AG08396 (cell line): ENCODE data around the gene GATAD2B.
A peak's percentile ranks its signal among the peaks of the same experiment; 100 is the strongest.

Experiments
- DNase-seq: peaks from one replicate; pipeline ENCODE4 v3.0.0; 2012; ENCODE audit warnings: low spot score, mixed read lengths

GATAD2B gene

DNA sequence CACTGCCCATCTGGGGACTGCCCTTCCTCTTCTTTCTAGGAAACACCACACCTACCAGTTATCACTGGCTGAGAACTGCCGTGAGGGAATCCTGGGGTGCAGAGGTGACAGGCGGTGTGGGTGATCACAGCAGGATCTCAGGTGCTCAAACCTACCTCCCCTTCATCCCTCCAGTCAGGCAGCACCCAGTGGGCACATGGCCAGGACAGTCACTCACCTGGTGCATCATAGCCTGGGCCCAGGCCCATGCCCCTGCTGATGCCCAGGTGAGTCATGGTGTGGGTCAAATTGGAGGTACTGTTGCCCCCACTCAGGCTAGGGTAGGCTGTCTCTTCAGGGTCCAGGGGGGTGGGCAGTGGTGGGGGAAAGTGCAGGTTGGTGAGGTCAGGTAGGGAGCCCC is 29.0 kb upstream of the GATAD2B start:
- DNase-seq, result no peak

DNA sequence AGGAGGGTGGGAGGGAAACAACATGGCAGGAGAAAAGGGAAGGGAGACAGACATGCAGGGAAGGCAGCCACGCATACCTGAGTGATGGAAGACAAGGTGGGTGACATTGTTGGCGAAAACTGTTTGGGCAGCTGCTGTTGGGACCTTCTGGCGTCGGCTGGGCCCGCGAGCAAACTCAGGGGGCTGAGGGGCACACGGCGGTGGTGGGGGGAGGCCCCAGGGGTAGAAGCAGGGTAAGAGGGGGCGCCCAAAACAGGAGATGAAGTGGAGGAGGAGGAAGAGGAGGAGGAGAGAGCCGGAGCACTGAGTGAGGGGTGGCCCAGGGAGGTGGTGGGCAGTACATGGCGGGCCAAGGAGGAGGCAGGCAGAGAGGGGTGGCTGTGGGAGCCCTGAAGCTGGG is 28.4 kb upstream of the GATAD2B start:
- DNase-seq, result no peak

DNA sequence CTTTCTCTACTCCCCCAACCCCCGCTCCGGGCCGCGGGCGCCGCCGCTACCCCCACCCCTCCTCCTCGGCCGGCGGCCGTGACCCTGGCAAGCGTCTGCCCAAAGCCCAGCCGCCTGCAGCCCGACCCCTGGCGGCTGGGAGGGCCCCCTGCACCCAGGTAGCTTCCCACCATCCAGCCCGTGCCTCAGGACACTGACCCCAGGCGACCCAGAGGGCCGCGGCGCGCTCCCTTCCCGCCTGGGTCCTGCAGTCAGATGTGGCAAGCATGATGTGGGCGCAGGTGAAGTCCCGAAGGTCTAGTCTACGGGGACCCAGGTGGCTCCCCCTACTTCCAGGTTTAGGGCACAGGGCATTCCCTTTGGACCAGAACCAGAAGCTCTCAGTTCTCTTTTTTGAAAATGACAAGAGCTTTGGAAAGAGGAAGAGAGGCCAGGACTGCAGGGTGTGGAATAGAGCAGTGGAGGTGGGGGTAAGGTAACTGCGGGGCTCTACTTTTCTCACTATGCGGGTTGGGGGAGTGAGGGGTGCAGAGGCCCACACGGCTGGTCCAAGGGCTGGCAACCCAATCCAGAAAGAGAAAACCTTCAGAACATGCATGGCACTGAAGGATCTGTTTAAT is 24.0 kb upstream of the GATAD2B start, which contains the start of gene DENND4B:
DENND4B (minus strand) TSS at position 97 of the 620 bp plus-strand sequence. CDS start 2,344 bp downstream, outside the sequence.
- DNase-seq, result peak; percentile 97

DNA sequence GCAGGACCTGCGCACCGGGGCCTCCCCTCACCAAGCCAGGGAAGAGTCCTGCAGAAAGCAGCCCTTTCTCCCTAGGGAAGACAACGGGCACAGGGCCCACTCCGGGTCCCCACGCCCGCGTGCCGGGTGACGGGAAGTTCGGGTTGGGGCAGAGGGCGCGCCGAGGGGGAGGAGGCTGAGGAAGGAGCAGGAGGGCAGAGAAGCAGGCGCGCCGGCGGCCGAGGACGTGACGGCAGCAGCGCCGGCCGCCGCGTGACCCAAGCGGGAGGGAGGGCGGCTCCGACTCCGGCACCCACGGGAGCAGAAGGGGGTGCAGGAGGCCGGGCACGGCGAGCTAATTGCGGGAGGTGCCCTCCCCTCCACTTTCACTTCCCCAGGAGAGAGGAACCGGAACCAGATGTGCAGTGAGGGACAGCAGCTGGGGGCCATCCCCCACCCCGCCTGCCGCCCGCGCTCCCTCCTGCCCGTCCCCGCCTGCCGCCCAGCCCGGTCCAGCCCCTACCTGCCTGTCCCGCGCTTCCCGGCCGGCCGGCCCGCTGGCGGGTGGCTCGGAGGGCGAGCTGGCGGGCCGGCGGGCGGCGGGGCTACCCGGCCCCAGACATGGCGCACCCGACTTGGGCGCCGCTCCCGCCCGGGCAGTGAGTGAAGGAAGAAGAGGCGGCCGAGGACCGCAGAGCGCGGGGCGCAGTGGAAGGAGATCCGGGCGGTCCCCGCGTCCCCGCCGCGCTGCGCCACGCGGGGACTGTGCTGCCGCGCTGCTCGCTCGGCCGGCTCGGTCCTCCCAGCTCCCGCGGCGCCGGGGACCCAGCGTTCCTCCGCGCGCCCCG is 23.2 kb upstream of the GATAD2B start:
- DNase-seq, result peak; percentile 89

DNA sequence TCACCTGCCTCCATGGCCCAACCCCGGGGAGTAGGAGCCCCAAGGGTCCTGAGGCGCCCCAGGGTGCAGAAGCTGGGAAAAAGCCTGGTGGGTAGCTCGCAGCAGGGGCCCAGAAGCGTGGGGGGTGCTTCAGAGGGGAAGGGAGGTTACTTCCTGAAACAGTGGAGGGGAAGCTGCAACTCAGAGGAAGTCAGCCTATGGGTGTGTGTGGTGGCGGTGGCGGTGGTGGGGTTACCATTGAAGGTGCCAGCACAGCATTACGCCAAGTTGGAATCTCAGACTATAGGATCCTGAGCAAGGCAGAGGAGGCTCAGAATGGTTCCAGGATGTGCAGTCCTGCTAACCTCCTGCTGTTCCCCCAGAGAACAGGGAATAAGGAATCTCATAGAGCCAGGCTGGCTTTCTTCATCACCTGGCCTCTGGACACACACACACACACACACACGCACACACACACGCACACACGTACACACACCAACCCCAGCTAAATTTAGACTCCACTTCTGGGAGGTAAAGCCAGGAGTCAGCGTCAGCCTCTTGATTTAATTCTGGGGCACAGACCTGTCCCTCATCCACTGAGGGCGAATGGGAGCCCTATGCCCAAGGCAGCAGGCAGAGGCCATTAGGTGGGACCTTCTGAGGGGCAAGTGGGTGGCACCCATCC is 22.5 kb upstream of the GATAD2B start:
- peak; percentile 53 for DNase-seq

DNA sequence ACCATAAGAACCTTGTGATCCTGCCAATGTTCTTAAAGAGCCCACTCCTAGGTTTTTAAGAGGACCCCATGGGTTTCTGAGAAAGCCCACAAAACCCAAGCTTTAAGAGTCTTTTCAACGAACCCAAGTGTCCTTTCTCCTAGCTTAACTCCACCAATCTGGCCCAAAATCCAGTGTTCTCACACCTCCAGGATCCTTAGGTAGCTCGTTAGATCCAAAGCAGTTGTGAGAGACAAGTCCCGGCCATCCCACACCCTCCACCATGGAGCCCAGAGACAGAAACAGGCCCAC is 22.0 kb upstream of the GATAD2B start:
- DNase-seq, result no peak

DNA sequence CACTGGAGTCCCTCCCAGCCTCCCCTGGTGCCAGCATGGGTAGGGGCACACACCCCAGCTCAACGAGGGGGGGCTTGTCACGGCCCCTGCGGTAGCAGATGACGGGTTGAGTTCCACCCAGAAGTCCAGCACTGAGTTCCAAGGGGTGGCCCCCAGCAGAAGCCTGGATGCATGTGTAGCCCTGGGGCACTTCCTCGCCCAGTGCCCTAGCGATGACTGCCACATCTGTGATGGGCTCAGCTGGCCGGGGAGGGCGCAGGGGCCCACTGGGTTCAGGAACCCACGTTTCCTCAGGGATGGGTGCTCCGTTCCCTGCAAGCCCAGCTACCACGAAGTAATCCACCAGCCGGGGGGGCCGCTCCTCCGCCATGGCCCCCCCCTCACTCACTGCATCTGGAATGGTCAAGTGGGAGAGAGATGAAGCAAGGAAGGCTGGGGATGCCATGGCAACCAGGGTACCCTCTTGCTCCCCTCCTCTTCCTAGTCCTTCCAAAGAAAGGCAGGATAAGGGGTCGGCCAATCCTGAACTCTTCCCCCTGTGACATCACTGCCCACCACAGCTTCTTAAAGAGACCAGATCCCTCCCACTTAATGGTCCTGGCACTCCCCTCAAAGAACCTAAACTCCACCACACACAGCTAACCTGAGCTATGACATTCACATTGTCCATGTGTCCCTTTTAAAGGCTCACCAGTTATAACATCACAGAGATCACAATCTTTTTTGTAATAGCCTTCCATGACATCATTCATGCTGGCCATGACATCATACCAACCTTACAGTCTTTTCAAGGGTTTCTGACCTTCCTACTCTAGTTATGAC is 21.4 kb upstream of the GATAD2B start:
- no peak for DNase-seq

DNA sequence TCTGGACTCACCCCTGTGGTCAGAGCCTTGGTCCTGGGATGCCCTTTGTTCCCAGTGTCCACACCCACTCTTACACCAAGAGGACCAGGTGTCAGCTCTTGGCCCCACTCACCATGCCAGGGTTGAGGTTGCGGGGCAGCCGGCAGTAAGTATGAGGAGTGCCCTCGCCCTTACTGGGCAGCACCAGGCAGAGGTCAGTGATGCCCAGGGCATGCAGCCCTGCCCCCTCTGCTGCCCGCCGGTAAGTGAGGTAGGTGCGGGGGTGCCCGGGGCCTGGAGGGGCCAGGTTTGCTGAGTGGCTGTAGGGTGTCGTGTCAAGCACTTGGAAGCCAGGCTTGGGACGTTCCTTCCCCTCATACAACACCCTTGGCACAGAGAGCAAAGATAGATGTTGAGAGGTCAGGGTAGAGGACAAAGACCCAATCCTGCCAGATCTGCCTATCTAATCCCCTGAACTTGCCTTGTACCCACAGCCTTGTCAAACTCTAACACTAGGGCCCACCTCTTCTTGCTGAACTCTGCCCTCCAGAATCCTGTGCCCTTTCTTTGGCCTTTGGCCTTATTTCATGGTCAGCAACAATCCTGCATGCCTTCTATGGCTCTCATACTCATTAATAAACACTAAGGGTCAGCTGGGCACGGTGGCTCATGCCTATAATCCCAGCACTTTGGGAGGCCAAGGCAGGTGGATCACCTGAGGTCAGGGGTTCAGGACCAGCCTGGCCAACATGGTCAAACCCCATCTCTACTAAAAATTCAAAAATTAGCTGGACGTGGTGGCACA is 20.2 kb upstream of the GATAD2B start:
- no peak for DNase-seq

DNA sequence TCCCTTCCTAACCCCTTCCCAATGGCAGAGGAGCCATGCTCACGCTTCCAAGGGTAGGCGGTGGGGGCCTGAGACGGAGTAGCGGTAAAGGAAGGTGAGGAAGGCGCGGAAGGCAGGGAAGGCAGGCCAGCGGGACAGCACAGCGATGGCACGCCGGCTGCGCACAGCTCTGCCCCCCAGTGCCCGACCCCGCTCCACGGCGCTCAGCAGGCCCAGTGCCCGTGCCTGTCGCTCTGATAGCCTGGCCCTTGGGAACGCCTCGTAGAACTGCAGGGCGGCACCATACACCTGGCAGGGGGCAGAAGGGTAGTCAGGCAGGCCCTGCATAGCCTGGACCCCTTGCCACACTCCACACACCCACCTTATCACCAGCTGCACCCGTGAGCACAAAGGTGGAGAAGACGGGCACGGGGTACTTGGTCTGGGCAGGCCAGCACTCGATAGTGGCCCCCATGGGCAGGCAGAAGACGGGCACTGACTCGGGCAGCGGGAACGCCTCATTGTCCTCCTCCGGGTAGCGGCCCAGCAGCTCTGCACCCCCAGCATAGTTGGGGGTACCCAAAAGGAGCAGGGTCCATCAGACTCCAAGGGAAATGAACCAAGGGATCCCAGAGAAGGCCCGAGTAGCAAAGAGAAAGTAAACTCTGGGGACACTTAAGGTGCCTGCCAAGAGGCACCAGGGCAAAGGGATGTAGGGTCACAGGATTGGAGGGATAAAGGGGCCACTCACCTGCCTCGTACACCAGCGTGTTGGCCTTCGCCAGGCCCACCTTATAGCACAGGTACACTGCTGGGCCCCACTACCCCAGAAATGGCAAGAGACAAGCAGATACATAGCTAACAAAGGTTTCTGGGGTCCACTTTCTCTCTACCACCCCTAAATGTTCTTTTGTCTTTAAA is 19.3 kb upstream of the GATAD2B start:
- no peak for DNase-seq

DNA sequence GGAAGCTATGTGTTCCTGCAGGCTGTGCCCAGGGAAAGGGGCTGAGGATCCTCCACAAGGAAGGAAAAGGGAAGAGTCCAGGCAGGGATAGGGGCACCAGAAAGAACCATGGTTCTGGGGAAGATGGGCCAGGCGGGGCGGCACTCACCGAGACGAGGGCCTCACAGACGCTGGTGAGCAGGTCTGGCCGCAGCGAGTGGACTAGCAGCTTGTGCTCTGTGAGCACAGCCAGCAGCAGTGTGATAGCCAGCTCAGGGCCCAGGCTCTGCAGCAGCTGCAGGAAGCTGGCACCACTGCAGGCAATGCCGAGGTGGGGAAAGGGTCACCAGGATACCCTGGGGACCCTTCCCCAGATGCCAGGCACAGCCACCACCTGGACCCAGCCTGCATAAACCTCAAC is 18.0 kb upstream of the GATAD2B start:
- no peak for DNase-seq

DNA sequence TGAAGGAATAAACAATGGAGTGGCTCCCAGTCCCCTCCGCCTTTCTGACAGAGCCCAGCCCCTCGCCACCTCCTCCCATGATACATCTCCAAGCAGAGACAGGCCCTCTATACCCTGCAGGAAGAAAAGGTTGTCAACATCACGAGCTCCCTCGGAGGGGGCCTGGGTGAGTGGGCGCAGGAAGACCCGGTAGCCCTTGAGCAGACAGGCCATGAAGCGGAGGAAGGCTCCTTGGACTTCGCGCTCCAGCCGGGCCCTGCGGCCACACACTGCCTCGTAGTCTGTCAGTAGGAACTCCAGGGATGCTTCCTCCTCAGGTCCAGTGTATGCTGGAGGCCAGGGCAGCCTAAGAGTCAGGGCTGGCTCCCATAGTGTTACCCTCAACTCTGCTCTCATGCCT is 16.7 kb upstream of the GATAD2B start:
- no peak for DNase-seq

DNA sequence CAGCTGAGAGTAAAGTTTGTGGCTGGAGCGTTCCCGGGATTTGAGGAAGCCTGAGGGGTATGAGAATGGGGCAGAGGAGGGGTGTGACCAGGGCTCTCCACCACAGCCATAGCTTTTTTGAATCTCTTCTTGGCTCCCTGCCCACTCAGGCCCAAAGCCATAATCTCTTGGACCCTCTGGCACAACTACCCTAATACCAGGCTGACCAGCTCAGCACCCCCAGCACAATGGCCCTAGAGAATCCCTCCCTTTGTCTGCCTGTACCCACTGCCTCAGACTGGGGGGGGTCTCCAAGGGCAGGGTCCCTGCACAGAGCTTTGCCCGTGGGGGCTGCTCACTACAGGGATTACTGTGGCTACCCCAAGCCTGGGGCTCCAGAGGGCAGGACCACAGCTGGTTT is 16.2 kb upstream of the GATAD2B start:
- DNase-seq, result no peak

DNA sequence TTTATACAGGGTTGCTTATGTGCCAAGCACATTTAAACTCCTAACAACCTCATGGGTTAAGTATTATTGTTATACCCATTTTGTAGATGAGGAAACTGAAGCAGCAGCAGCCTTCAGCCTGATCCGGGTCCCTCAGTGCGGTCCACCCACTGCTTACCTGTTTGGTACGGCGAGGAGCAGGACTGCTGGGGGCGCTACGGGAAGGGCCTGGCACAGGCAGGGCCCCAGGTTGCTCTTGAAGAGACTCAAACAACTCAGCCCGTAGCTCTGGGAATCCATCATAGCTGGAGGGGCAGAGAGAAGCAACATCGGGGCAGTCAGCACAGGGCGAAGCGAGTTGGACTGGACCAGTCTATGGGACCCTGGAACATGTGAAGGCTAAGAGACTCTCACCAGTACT is 14.6 kb upstream of the GATAD2B start:
- no peak for DNase-seq

DNA sequence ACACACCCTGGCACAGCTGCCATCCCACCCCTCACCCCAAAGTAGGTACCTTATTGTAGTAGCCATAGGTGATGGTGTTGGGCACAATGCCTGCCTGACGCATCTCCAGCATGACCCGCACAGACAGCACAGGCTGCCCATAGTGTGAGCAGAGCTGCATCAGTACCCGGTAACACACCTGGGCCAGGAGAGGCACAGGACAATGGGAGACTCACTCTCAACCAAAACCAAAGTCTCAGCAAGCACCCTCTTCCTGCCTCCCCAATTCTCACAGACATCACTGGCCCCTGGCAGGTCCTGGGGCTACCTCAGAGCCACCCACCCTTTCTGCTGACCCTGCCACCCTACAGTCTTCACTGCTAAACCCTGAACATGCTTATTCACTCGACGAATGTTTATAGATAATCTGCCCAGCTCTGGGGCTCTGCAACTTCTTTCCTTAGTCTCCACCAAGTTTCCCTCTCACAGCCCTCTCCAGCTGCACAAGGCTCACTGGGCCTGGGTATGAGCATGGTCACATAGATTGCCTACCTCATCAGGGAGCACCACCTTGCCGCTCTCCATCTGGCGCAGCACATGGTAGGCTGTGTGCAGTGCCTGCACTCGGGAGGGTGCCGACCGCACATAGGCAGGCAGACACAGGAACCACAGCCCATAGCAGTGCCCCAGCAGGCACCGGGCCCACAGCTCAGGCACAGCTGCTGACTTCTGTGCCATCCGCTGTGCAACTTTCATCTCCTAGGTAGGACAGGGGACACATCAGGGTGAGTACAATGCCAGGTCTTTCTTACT is 13.4 kb upstream of the GATAD2B start:
- no peak for DNase-seq

DNA sequence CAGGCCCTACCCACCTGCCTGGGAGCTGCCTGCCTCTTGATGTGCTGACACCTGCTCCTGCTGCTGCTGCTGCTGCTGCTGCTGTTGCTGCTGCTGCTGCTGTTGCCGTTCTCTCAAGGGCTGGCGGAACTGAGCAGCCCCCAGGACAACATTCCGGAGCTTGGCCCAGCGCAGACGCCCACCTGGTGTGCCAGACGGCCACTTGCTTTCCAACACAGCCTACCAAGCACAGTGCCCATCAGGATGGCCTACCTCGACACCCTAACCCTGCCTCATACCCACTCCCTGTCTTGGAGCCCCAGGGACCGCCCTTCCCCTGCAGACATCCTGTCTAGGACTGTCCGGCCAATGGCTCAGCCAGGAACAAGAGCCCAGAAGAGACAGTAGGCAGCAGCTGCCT is 12.0 kb upstream of the GATAD2B start:
- no peak for DNase-seq

DNA sequence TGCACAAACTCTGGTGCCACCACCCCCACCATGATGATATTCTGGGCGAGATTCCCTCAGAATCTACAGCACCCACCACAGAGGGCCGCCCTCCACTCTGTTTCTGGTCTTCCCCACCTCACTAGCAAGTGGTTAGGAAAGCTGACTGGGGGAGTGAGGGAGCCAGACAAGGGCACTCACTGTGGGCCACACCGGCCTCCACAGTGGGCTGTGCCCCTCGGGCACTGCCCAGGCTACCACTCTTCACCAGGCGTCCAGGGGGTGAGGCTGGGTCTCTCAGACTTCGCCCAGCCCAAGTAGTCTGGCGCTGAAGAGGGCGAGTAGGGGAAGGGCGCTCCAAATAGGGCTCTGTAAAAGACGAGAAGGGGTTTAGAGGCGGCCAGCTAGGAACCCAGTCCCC is 11.2 kb upstream of the GATAD2B start:
- DNase-seq, result no peak

DNA sequence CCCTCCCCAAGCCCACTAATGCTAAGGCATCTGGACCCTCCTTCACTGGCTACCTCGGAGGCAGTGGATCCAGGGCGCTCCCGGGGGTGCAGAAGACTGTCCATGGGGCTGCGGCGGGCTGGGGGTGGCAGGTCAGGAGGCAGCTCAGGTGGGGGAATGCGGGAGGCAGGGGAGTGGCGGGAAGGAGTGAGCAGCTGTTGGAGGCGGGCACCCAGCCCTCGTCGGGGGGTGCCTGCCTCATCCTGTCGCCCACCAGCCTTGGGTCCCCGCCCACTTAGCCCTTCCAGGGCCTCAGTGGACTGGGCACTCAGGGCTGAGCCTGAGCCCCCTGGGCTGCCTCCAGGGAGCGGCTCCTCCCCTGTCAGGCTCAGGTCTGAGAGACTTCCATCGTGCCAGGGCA is 10.7 kb upstream of the GATAD2B start:
- no peak for DNase-seq

DNA sequence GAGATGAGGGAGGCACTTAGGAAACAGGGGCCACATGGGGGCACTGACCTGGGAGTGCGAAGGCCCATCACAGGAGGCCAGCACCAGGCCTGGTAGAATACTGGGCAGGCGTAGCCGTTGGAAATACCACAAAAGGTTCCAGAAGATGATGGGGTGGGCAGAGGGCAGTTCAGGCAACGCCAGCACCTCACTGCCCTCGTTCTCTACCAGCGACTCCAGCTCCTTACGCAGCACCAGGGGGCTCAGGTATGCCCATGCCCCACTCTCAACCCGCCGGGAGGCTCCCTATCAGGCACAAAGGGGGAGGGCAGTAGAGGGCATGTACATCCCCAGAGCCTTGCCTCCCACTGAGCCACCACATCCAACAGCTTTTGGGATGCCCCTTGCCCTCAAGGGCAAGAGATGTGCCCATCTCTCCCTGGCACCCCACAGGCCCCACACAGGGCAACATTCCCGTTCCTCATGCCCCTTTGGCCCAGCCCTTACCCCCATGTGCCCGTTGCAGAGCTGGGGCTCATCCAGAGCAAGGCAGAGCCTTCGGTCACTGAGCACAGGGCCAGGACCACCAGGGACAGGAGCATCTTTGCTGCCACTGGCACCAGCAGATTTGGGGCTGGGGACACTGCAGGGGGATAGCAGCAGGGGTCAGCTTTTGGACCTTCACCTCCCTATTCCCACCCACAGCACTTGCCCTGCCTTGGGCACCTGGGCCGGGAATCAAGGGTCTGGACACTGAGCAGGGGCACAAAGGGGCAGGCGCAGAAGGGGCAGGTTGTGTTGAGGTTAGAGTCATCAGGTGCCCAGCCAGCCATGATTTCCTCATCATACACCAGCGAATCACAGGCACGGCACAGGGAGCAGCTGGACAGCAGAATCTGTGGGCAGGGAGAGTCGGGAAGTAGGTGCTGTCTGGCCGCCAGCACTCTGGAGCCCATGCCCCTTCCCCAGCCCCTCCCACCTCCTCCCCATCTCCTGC is 9.7 kb upstream of the GATAD2B start:
- DNase-seq, result no peak
